Ishikawa (cell line): ENCODE results near the gene DCTPP1.

Source experiments
- CEBPB ChIP-seq: IDR thresholded peaks from 2 replicates; pipeline ENCODE4 v1.6.1; 2012
- CREB1 ChIP-seq: IDR thresholded peaks from 2 replicates; pipeline ENCODE4 v1.6.1; 2012; ENCODE audit warnings: low read depth
- EGR1 ChIP-seq: IDR thresholded peaks from 2 replicates; pipeline ENCODE4 v1.6.1; 2012
- EP300 ChIP-seq: IDR thresholded peaks from 2 replicates; pipeline ENCODE4 v1.6.1; 2012; ENCODE audit warnings: borderline replicate concordance
- FOXM1 ChIP-seq: IDR thresholded peaks from 2 replicates; pipeline ENCODE4 v1.6.1; 2012; ENCODE audit warnings: low read depth, borderline replicate concordance
- MAX ChIP-seq: IDR thresholded peaks from 2 replicates; pipeline ENCODE4 v1.6.1; 2012
- NFIC ChIP-seq: IDR thresholded peaks from 2 replicates; pipeline ENCODE4 v1.6.1; 2012
- RAD21 ChIP-seq: IDR thresholded peaks from 2 replicates; pipeline ENCODE4 v1.6.1; 2012; ENCODE audit warnings: low read depth
- REST ChIP-seq: IDR thresholded peaks from 2 replicates; pipeline ENCODE4 v1.6.1; 2012; ENCODE audit warnings: low read depth, mild to moderate bottlenecking
- TAF1 ChIP-seq: IDR thresholded peaks from 2 replicates; pipeline ENCODE4 v1.6.1; 2012; ENCODE audit warnings: low read depth, mild to moderate bottlenecking
- TCF12 ChIP-seq: IDR thresholded peaks from 2 replicates; pipeline ENCODE4 v1.6.1; 2012; ENCODE audit warnings: low read depth
- TEAD4 ChIP-seq: IDR thresholded peaks from 2 replicates; pipeline ENCODE4 v1.6.1; 2012
- USF1 ChIP-seq: IDR thresholded peaks from 2 replicates; pipeline ENCODE4 v1.6.1; 2012
- YY1 ChIP-seq: IDR thresholded peaks from 2 replicates; pipeline ENCODE4 v1.6.1; 2012; ENCODE audit warnings: low read depth

GRCh38 chr16:30444231-30445148, 14.7 kb upstream of the DCTPP1 start:
- TF ChIP-seq EP300 = no peak
- no peak for TF ChIP-seq CEBPB
- no peak for TF ChIP-seq YY1
- no peak for TF ChIP-seq EGR1
- no peak for TF ChIP-seq TAF1
- TF ChIP-seq RAD21 = no peak
- TF ChIP-seq REST = no peak
- no peak for TF ChIP-seq CREB1
- TF ChIP-seq FOXM1 = no peak
- no peak for TF ChIP-seq NFIC
- no peak for TF ChIP-seq TCF12
- no peak for TF ChIP-seq MAX
- no peak for TF ChIP-seq TEAD4
- TF ChIP-seq USF1 = no peak
